Measurements from ENCODE around the gene MEF2C.

Gene MEF2C

DNA sequence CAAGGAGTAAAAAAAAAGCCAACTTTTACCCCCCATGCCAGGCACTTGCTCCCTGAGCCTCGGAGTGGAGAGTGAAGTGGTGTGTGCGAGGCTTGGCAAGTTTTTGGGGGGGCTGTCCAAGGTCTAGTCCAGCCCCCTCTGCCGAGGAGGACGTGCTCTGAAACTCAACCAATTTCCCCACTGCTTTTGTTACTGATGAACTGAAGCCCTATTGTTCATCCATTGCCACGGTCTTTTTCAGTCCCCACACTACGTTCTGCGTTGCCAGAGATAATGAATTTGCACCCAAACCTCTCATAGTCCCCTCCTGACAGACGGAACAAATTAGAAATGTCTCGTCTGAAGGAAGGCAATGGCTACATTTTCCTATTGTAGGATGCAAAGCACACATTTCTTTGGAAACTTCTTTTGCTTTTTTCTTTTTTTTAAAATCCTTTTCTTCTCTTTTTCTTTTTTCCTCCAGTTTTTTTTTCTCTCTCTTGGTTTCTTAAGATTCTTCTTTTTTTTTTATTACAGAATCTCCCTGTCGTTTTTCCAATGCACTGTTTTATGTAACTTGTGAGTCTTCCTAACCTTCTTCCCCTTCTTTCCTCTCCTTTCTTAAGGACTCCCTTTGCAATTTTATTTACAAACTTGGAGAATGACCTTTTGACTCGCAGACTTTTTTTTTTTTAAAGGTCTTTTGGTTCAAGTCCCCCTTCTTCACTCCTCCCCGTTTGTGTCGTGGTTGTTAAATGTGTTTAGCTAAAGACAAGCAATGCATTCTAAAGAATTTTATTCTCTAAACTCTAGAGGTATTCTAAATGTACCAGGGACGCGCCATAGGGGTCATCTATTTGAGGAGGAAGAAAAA lies 209.5 kb downstream of the MEF2C start:
- no peak for DNase-seq (ENCODE audit: low spot score)

DNA sequence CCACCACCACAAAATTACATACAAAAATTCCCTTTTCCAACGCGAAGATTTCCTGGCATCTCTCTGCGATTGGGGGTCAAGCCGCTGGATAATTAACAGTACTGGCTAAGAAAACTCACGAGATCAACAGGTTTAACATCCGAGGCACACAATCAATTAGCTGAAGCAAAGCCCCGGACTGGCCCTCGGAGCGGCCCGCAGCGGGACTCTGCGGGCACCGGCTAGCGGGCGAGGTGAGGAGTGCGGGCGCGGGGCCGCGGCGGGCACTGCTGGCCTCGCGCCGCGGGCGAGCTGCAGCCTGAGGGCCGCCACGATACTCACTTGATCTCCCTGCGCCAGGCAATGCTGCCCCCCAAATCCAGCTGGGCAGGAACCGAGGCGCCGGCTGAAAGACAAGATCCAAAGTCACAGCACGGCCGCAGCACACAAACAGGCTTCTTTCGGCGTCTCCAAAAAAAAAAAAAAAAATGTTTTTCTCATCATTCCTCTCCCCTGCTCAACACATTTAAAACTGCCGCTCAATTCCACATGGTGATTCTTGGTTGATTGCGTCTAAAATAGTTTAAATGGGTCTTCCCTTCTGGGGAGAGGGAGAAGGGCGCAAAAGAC lies 210.2 kb downstream of the MEF2C start:
- DNase-seq (ENCODE audit: low spot score) = no peak

GRCh38 chr5:88671505-88672499 lies 211.2 kb downstream of the MEF2C start:
- no peak for DNase-seq (ENCODE audit: low spot score)

GRCh38 chr5:88671106-88671504 lies 211.9 kb downstream of the MEF2C start:
- DNase-seq (ENCODE audit: low spot score) = no peak

DNA sequence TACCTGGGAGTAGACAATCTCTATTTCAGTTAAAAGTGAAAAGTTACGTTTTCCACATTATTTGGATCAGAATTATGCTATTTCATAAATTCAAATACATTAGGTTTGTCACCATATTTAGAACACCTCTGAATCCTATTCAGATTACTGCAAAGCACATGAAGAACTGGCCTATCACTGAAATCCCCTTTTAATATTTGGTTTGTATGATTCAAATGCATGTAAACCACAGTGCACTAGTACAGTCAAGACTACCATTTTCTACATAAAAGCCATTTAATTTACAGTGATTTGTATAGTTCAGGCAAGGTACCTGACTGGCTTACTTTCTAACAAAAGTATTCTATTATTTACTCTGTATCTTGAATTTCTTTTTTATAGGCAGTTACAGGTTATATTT lies 212.5 kb downstream of the MEF2C start:
- no peak for DNase-seq (ENCODE audit: low spot score)

- DNase-seq (ENCODE audit: low spot score) = no peak
Measured at GRCh38 chr5:88669371-88670050, 213.5 kb downstream of the MEF2C start.

- DNase-seq (ENCODE audit: low spot score) = no peak
Measured at GRCh38 chr5:88667496-88668201, 215.3 kb downstream of the MEF2C start.
